Right hindlimb (tissue), 1 donor: Measurements from ENCODE around the gene SEC23A.
"Not testable (repeated sequence)": the region's sequence is repeated elsewhere in the genome, so short reads cannot be mapped to it uniquely, and the experiment has no call there.

ENCODE experiments used
- DNase-seq: peaks from one replicate; pipeline ENCODE4 v3.0.0-alpha.2; 2018

Gene SEC23A

GRCh38 chr14:39090548-39091111 lies 12.4 kb downstream of the SEC23A start:
- no peak for DNase-seq

GRCh38 chr14:39087493-39087892 lies 15.5 kb downstream of the SEC23A start:
- no peak for DNase-seq

GRCh38 chr14:39085933-39086332 lies 17.1 kb downstream of the SEC23A start:
- DNase-seq = no peak

- no peak for DNase-seq
Measured at GRCh38 chr14:39083127-39083526, 19.9 kb downstream of the SEC23A start.

GRCh38 chr14:39080886-39081285 lies 22.1 kb downstream of the SEC23A start:
- no peak for DNase-seq

GRCh38 chr14:39071096-39071495 lies 31.9 kb downstream of the SEC23A start:
- DNase-seq = no peak

GRCh38 chr14:39069923-39070322 lies 33.1 kb downstream of the SEC23A start:
- no peak for DNase-seq

GRCh38 chr14:39069169-39069805 lies 33.7 kb downstream of the SEC23A start:
- DNase-seq = not testable (repeated sequence)

GRCh38 chr14:39060818-39061437 lies 42.1 kb downstream of the SEC23A start:
- DNase-seq = no peak

- no peak for DNase-seq
Measured at GRCh38 chr14:39055786-39056474, 47.1 kb downstream of the SEC23A start.

- DNase-seq = not testable (repeated sequence)
Measured at GRCh38 chr14:39052869-39053454, 50.1 kb downstream of the SEC23A start.

GRCh38 chr14:39050389-39050788 lies 52.6 kb downstream of the SEC23A start:
- no peak for DNase-seq

GRCh38 chr14:39045889-39046288 lies 57.1 kb downstream of the SEC23A start:
- DNase-seq = not testable (repeated sequence)

GRCh38 chr14:39043352-39043943 lies 59.6 kb downstream of the SEC23A start:
- no peak for DNase-seq

GRCh38 chr14:39040529-39040928 lies 62.5 kb downstream of the SEC23A start:
- no peak for DNase-seq

GRCh38 chr14:39038542-39038941 lies 64.5 kb downstream of the SEC23A start:
- DNase-seq = no peak

GRCh38 chr14:39036760-39037159 lies 66.3 kb downstream of the SEC23A start:
- no peak for DNase-seq

- no peak for DNase-seq
Measured at GRCh38 chr14:39035336-39035735, 67.7 kb downstream of the SEC23A start.

- no peak for DNase-seq
Measured at GRCh38 chr14:39034481-39035296, 68.3 kb downstream of the SEC23A start.

GRCh38 chr14:39033371-39033770 lies 69.7 kb downstream of the SEC23A start:
- DNase-seq = no peak

GRCh38 chr14:39030209-39030608 lies 72.8 kb downstream of the SEC23A start:
- DNase-seq = no peak

GRCh38 chr14:39029789-39030188 lies 73.2 kb downstream of the SEC23A start:
- DNase-seq = no peak
